ENCODE measurements around the gene MEIS1. TPM values are rescaled to one million over a fixed set of nuclear protein-coding genes. Genes with fewer than 3 reads are reported as not detected.

Gene MEIS1
- total and polyA plus RNA-seq, 8 donors: 4.8 to 172 (median 38.5) TPM

DNA sequence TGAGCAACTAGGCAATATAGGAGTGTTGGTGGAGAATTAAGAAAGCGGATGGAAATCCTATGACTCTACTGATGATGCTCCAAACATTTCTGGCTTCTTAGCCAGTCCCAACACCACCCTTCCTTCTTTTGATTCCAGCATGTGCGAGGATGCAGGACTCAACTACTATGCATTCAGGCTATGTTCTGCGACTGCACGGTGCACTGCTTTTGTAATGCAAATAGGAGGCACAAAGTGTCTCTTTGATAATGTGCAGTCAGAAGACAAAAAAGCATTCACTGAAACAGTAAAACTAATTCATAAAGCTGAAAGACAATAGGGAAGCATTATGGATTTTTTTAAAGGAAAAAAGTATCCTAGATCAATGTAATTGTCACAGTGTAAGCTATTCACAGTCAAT lies 106.7 kb downstream of the MEIS1 start:
- Histone ChIP-seq H3K36me3 (no peaks in the 10 kb centered on the region), H3K27me3 (no peaks in the 10 kb centered on the region), H3K9me3 (no peaks in the 10 kb centered on the region), H3K4me3 (no peak overlapping the region), H3K27ac (peak overlapping the region in 1 of 5 donors; percentile 10), H3K4me1 (peaks cover 0 to 83% (median 26%) of the 10 kb centered on the region in 4 donors)
- no peak for TF ChIP-seq POLR2AphosphoS5 (IDR thresholded peaks at IDR 0.05)
- TF ChIP-seq POLR2A (IDR thresholded peaks at IDR 0.05): no peak
- TF ChIP-seq, protein P1, sequence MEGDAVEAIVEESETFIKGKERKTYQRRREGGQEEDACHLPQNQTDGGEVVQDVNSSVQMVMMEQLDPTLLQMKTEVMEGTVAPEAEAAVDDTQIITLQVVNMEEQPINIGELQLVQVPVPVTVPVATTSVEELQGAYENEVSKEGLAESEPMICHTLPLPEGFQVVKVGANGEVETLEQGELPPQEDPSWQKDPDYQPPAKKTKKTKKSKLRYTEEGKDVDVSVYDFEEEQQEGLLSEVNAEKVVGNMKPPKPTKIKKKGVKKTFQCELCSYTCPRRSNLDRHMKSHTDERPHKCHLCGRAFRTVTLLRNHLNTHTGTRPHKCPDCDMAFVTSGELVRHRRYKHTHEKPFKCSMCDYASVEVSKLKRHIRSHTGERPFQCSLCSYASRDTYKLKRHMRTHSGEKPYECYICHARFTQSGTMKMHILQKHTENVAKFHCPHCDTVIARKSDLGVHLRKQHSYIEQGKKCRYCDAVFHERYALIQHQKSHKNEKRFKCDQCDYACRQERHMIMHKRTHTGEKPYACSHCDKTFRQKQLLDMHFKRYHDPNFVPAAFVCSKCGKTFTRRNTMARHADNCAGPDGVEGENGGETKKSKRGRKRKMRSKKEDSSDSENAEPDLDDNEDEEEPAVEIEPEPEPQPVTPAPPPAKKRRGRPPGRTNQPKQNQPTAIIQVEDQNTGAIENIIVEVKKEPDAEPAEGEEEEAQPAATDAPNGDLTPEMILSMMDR (IDR thresholded peaks at IDR 0.05): no peak
- TF ChIP-seq EP300 (IDR thresholded peaks at IDR 0.05): no peak
- 74 to 96% (median 86%) methylated on average over 4 of the region's 4 CpGs for WGBS, 5 donors
- intact Hi-C loops (cut with DNase I; ENCODE audit: low total_unique reads): no loop called here
- no peak for DNase-seq

DNA sequence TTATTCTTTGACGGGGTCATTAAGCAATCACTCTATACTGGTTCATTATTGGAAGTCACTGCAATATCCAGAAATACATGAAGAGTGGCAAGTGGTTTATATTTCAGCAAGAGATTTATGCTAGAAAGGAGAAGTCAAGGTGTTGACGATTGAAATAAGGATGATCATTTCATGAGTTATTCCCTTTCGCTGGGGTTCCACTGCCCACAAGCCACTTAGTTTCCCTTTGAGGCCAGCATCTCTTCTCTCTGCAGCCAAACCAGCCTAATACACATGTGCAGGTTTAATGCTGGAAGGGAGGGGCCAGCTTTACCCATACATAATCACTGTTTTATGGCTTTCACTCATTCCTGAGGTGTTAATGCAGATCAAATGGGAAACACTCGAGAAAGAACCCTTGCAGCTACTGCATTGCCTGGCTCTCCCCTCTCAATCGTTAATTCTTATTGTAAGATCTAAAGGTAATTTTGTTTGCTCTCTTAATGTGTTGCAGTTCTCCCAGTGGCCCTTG lies 108.4 kb downstream of the MEIS1 start:
- Histone ChIP-seq H3K9me3 (no peaks in the 10 kb centered on the region), H3K36me3 (peaks cover 0 to 6% (median 3%) of the 10 kb centered on the region in 4 donors), H3K27me3 (no peaks in the 10 kb centered on the region), H3K4me1 (peaks cover 0 to 81% (median 31%) of the 10 kb centered on the region in 4 donors), H3K4me3 (no peak overlapping the region), H3K27ac (no peak overlapping the region)
- intact Hi-C loops (cut with DNase I; ENCODE audit: low total_unique reads): no loop called here
- WGBS, 5 donors: 67 to 83% (median 78%) methylated on average over 5 of the region's 5 CpGs
- DNase-seq: no peak
- TF ChIP-seq EP300 (IDR thresholded peaks at IDR 0.05): no peak
- TF ChIP-seq, protein P1 (IDR thresholded peaks at IDR 0.05): no peak
- no peak for TF ChIP-seq POLR2AphosphoS5 (IDR thresholded peaks at IDR 0.05)
- no peak for TF ChIP-seq POLR2A (IDR thresholded peaks at IDR 0.05)

DNA sequence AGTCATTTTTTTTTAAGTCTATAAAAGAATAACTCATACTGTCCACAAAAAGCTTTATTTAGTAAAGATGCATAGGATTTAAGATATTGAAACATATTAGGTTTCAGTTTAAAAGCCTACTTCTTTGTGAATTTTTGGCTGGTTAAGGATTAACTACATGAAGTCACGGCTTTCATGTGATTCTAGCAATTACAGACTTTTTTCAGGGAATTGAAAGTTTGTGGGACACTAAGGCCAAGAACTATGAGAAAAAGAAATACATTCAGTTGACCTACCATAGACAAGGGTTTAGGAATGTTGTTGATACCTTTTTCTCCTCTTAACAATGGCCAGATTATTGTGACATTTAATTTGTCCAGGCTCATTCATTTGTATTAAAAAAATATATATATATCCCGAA lies 109.3 kb downstream of the MEIS1 start:
- 81 to 94% (median 85%) methylated on average over 2 of the region's 2 CpGs for WGBS, 5 donors
- intact Hi-C loops (cut with DNase I; ENCODE audit: low total_unique reads): no loop called here
- Histone ChIP-seq H3K27ac (no peak overlapping the region), H3K4me1 (peaks cover 0 to 77% (median 33%) of the 10 kb centered on the region in 4 donors), H3K4me3 (no peak overlapping the region), H3K36me3 (peaks cover 0 to 15% (median 7%) of the 10 kb centered on the region in 4 donors), H3K9me3 (no peaks in the 10 kb centered on the region), H3K27me3 (no peaks in the 10 kb centered on the region)
- DNase-seq: no peak
- no peak for TF ChIP-seq POLR2A (IDR thresholded peaks at IDR 0.05)
- TF ChIP-seq, protein P1 (IDR thresholded peaks at IDR 0.05): no peak
- TF ChIP-seq EP300 (IDR thresholded peaks at IDR 0.05): no peak
- no peak for TF ChIP-seq POLR2AphosphoS5 (IDR thresholded peaks at IDR 0.05)

DNA sequence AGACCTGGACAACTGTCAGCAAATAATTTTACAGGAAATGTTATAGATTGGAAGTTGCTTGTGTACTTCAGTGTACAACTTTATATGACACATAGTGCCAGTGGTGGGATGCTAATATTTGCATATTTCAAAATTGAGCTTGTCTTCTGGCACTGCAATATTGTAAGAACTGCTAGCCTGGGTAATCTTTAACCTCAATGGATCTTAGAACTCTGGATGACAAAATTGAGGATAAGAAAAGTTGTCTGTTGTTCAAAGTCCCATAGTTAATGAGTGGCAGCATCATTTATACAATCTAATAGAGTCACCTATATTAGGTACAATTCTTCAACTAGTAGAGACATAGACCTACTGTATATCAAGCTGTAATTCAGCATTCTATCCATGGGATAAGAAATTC lies 110.3 kb downstream of the MEIS1 start:
- intact Hi-C loops (cut with DNase I; ENCODE audit: low total_unique reads): no loop called here
- no peak for DNase-seq
- Histone ChIP-seq H3K27ac (no peak overlapping the region), H3K9me3 (no peaks in the 10 kb centered on the region), H3K27me3 (no peaks in the 10 kb centered on the region), H3K4me1 (peaks cover 0 to 75% (median 29%) of the 10 kb centered on the region in 4 donors), H3K36me3 (peaks cover 0 to 23% (median 14%) of the 10 kb centered on the region in 4 donors), H3K4me3 (no peak overlapping the region)
- TF ChIP-seq, protein P1 (IDR thresholded peaks at IDR 0.05): no peak
- TF ChIP-seq POLR2A (IDR thresholded peaks at IDR 0.05) (no peak), EP300 (IDR thresholded peaks at IDR 0.05) (no peak), POLR2AphosphoS5 (IDR thresholded peaks at IDR 0.05) (no peak)

Data from stomach (tissue), 9 donors.